ENCODE data around the gene DNAL4. TPM values are rescaled to one million over a fixed set of nuclear protein-coding genes. Genes with fewer than 3 reads are reported as not detected.

Gene DNAL4
- total RNA-seq, 4 donors from 2014 or later, result 9.3 to 15.2 (median 12.8) TPM

DNA sequence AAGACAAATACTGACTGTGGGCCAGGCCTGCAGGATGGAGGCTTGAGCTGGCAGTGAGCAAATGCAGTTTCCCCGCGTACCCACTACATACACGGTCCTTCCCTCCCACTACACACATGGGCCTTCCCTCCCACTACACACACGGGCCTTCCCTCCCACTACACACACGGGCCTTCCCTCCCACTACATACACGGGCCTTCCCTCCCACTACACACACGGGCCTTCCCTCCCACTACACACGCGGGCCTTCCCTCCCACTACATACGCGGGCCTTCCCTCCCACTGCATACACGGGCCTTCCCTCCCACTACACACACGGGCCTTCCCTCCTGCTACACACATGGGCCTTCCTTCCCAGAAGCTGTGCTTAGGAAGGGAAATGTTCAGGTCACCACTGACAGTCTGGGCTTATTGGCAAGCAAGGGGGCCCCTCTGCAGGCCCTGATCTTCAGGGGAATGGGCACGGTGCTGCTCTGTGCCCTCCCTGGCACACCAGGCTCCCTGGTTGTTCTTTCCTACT is 10.8 kb downstream of the DNAL4 start:
- Histone ChIP-seq H3K4me3 (no peak overlapping the region), H3K36me3 (peaks cover 8 to 43% (median 28%) of the 10 kb centered on the region in 4 donors), H3K27me3 (no peaks in the 10 kb centered on the region), H3K27ac (replicated peaks in 1 of 4) (no peak overlapping the region), H3K4me1 (peaks cover 27 to 46% (median 30%) of the 10 kb centered on the region in 4 donors), H3K9me3 (no peaks in the 10 kb centered on the region)
- DNase-seq (ENCODE audit: extremely low spot score), result no peak
- WGBS, result 68% methylated on average over 13 of the region's 14 CpGs
- intact Hi-C loops (cut with DNase I), result no loop called here
- TF ChIP-seq POLR2AphosphoS5 (IDR thresholded peaks at IDR 0.05) (no peak), EP300 (IDR thresholded peaks at IDR 0.05) (no peak), POLR2A (IDR thresholded peaks at IDR 0.05; ENCODE audit: low read depth) (no peak)
- TF ChIP-seq, protein P1, sequence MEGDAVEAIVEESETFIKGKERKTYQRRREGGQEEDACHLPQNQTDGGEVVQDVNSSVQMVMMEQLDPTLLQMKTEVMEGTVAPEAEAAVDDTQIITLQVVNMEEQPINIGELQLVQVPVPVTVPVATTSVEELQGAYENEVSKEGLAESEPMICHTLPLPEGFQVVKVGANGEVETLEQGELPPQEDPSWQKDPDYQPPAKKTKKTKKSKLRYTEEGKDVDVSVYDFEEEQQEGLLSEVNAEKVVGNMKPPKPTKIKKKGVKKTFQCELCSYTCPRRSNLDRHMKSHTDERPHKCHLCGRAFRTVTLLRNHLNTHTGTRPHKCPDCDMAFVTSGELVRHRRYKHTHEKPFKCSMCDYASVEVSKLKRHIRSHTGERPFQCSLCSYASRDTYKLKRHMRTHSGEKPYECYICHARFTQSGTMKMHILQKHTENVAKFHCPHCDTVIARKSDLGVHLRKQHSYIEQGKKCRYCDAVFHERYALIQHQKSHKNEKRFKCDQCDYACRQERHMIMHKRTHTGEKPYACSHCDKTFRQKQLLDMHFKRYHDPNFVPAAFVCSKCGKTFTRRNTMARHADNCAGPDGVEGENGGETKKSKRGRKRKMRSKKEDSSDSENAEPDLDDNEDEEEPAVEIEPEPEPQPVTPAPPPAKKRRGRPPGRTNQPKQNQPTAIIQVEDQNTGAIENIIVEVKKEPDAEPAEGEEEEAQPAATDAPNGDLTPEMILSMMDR (IDR thresholded peaks at IDR 0.05), result no peak

DNA sequence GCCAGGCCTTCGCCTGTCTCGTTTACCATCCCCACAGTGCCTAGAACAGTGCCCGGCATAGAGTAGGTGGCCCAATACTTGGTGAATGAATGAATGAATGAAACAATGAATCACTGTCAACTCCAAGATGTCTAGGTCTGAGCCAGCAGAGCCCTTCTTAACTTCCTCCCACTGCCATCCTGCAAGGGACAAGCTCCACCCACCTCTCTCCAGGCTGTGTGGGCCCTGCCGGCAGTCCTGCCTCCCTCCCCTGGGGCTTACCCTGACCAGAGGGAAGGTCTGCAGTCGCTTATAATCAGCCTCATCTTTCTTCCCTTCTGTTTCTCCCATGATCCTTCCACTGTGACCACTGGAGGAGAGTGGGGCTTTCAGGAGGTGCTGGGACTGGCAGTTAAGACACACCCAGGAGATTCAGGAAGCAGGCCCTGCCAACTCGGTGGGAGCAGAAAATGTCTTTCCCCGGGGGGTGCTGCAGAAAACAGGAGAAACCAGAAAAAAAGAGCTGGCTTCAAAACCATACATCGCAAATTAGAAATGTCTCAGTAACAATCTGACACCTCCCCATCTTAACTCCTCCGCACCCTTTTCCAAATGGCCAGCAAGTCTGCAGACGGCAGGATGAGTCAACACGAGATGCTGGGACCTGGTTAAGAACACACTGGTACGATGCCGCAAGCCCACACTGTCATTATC is 11.4 kb downstream of the DNAL4 start:
- Histone ChIP-seq H3K4me3 (no peak overlapping the region), H3K27ac (replicated peaks in 1 of 4) (no peak overlapping the region), H3K9me3 (no peaks in the 10 kb centered on the region), H3K36me3 (peaks cover 8 to 48% (median 28%) of the 10 kb centered on the region in 4 donors), H3K27me3 (no peaks in the 10 kb centered on the region), H3K4me1 (peaks cover 21 to 40% (median 24%) of the 10 kb centered on the region in 4 donors)
- TF ChIP-seq, protein P1 (IDR thresholded peaks at IDR 0.05), result no peak
- TF ChIP-seq EP300 (IDR thresholded peaks at IDR 0.05), result no peak
- intact Hi-C loops (cut with DNase I), result no loop called here
- DNase-seq (ENCODE audit: extremely low spot score), result no peak
- WGBS, result 72% methylated on average over 13 of the region's 13 CpGs

DNA sequence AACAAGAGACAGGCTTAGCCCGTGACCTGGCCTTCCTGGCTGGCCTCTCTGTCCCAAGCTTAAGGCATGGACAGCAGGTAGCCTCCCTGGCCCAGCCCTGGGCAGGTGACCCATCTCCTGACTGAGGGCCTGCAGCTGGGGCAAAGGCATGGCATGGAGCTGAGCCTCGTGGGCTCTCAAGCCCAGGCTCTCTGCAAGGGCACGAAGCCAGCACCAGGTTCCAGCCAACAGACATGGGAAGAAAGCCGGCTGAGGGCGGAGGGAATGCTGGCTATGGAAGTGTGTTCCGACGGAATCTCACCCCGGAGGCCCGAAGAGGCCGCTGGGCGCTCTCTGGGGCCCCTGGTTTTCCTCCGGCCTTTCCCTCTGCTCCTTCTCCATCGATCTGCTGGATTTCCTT is 12.9 kb downstream of the DNAL4 start:
- H3K27ac ChIP-seq (replicated peaks in 1 of 4), result no peak overlapping the region

DNA sequence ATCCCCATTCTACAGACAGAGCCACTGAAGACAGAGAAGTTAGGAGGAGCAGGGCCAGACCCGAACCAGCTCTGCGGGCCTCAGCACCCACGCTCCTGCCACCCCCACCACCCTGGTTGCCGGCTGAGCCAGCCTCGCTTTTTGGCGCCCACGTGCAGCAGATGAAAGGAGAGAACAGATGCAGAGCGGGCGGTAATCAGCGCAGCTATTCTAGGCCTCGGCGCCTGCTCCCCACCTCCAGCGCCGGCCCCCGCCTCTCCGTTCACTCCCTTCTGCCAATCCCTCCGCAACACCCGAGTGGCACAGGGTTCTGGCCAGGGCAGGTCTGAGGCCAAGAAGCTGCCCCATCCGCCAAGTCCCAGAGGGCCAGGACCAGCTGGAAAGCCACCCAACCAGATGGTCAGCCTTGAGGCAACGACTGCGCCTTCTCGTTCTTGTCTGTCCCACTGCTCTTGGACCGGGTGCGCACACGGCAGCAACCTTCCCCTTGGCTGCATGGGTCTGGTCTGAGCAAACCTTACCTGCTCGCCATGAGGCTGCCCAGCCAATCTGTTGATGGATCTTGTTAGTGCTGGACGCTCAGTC is 16.8 kb downstream of the DNAL4 start:
- intact Hi-C loops (cut with DNase I), result loop anchor here (10.0 kb wide), 1 partner anchor 348 kb away; no protein-coding TSS in a partner anchor
- H3K36me3 ChIP-seq, result peaks cover 8 to 48% (median 28%) of the 10 kb centered on the region in 4 donors
- no peaks in the 10 kb centered on the region for H3K9me3 ChIP-seq
- DNase-seq (ENCODE audit: extremely low spot score), result no peak
- no peak overlapping the region for H3K27ac ChIP-seq (replicated peaks in 1 of 4)
- 94% methylated on average over 20 of the region's 27 CpGs for WGBS
- H3K4me1 ChIP-seq, result peaks cover 0 to 4% (median 0%) of the 10 kb centered on the region in 4 donors
- no peaks in the 10 kb centered on the region for H3K27me3 ChIP-seq
- no peak overlapping the region for H3K4me3 ChIP-seq
- TF ChIP-seq POLR2A (IDR thresholded peaks at IDR 0.05; ENCODE audit: low read depth) (no peak), EP300 (IDR thresholded peaks at IDR 0.05) (no peak), POLR2AphosphoS5 (IDR thresholded peaks at IDR 0.05) (no peak)
- TF ChIP-seq, protein P1 (IDR thresholded peaks at IDR 0.05), result no peak

More for the DNA sequence above, 12.9 kb downstream of the DNAL4 start:
- TF ChIP-seq POLR2A (IDR thresholded peaks at IDR 0.05; ENCODE audit: low read depth), result no peak
- TF ChIP-seq, protein P1 (IDR thresholded peaks at IDR 0.05), result no peak
- no peak for TF ChIP-seq EP300 (IDR thresholded peaks at IDR 0.05)
- no peak for TF ChIP-seq POLR2AphosphoS5 (IDR thresholded peaks at IDR 0.05)
- DNase-seq (ENCODE audit: extremely low spot score), result no peak
- no peak overlapping the region for H3K4me3 ChIP-seq
- H3K9me3 ChIP-seq, result no peaks in the 10 kb centered on the region
- H3K36me3 ChIP-seq, result peaks cover 8 to 52% (median 28%) of the 10 kb centered on the region in 4 donors
- intact Hi-C loops (cut with DNase I), result no loop called here
- H3K27me3 ChIP-seq, result no peaks in the 10 kb centered on the region
- H3K4me1 ChIP-seq, result peaks cover 8 to 25% (median 13%) of the 10 kb centered on the region in 4 donors
- WGBS, result 77% methylated on average over 10 of the region's 13 CpGs

Measured in esophagus muscularis mucosa (tissue), 4 donors.